Neural cell (in vitro differentiated cells): ENCODE data around the gene CLASP1.

Experiments
- EZH2 ChIP-seq: fragments of 200-600, 300-800 bp; shearing (Covaris generic), sonication (generic); IDR thresholded peaks from 2 replicates; pipeline ENCODE4 v1.6.1; 2014; ENCODE audit warnings: antibody characterized with exemption, low read length, borderline replicate concordance, mild to moderate bottlenecking; ENCODE audit not compliant: insufficient read depth, poor library complexity, severe bottlenecking
- RAD21 ChIP-seq: fragments of 450-650 bp; conservative IDR thresholded peaks from 2 replicates; pipeline ENCODE4 v1.6.1; 2014; ENCODE audit warnings: antibody characterized with exemption, mild to moderate bottlenecking, moderate library complexity
- TF ChIP-seq, protein P1 (sequence below): fragments of 450-650 bp; IDR thresholded peaks from 2 replicates; pipeline ENCODE4 v1.5.1; 2014; ENCODE audit warnings: antibody characterized with exemption, mild to moderate bottlenecking, moderate library complexity; ENCODE audit not compliant: poor library complexity, severe bottlenecking

DNA sequence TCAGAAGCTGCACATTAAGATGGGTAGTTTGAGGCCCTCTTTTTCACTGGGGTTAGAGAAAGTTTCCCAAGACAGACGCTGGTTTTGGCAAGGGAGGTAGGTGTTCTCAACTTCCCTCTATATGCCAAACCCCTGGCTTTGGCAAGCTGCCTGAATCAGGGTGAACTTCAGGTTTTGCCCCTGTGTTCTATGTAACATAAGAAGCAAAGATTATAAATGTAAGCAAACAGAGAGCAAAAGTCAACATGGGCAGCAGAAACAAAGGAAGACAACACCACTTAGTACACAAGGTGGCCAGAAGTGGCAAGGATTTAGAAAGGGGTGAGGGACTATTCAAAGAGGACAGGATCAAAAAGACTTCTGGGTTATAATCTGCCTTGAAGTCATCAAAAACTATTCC is 293.8 kb downstream of the CLASP1 start:
- TF ChIP-seq EZH2 (no peak), RAD21 (no peak)
- TF ChIP-seq, protein P1, sequence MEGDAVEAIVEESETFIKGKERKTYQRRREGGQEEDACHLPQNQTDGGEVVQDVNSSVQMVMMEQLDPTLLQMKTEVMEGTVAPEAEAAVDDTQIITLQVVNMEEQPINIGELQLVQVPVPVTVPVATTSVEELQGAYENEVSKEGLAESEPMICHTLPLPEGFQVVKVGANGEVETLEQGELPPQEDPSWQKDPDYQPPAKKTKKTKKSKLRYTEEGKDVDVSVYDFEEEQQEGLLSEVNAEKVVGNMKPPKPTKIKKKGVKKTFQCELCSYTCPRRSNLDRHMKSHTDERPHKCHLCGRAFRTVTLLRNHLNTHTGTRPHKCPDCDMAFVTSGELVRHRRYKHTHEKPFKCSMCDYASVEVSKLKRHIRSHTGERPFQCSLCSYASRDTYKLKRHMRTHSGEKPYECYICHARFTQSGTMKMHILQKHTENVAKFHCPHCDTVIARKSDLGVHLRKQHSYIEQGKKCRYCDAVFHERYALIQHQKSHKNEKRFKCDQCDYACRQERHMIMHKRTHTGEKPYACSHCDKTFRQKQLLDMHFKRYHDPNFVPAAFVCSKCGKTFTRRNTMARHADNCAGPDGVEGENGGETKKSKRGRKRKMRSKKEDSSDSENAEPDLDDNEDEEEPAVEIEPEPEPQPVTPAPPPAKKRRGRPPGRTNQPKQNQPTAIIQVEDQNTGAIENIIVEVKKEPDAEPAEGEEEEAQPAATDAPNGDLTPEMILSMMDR, result no peak
